8988T (cell line): ENCODE data around the gene IL17RD.

ENCODE experiments used
- DNase-seq: peaks from one replicate; pipeline ENCODE4 v3.0.0; 2011

The IL17RD gene

GRCh38 chr3:57064001-57064400 is 101.2 kb downstream of the IL17RD start:
- DNase-seq, result no peak

DNA sequence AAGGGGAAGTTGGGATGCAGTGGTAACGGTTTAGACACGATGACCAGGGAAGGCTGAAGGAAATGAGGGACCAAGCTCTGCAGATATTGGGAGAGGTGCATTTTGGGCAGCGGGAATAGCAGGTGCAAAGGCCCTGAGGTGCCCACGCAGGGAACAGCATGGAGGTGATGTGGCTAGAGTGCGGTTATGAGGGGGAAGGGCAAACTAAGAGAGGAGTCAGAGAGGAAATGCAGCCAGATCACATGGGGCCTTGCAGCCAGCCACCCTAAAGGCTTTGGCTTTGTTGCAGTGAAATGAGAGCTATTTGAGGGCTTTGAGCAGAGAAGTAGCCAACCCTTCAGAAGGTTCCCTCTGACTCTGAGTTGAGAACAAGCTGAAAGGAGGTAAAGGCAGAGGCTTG is 102.1 kb downstream of the IL17RD start:
- DNase-seq, result no peak

GRCh38 chr3:57062101-57062631 is 103.0 kb downstream of the IL17RD start:
- no peak for DNase-seq

- no peak for DNase-seq
Measured at GRCh38 chr3:57061556-57061955, 103.6 kb downstream of the IL17RD start.

GRCh38 chr3:57060089-57060821 is 104.9 kb downstream of the IL17RD start, which contains the start of gene SPATA12:
TSS of gene SPATA12 (plus strand) at chr3:57060664. CDS start at chr3:57073695, 13,031 bp downstream.
- DNase-seq, result peak; percentile 91

- DNase-seq, result no peak
Measured at GRCh38 chr3:57059411-57059810, 105.7 kb downstream of the IL17RD start.

- no peak for DNase-seq
Measured at GRCh38 chr3:57057351-57057750, 107.8 kb downstream of the IL17RD start.

GRCh38 chr3:57053122-57053521 is 112.0 kb downstream of the IL17RD start:
- no peak for DNase-seq

GRCh38 chr3:57052662-57053061 is 112.5 kb downstream of the IL17RD start:
- no peak for DNase-seq

DNA sequence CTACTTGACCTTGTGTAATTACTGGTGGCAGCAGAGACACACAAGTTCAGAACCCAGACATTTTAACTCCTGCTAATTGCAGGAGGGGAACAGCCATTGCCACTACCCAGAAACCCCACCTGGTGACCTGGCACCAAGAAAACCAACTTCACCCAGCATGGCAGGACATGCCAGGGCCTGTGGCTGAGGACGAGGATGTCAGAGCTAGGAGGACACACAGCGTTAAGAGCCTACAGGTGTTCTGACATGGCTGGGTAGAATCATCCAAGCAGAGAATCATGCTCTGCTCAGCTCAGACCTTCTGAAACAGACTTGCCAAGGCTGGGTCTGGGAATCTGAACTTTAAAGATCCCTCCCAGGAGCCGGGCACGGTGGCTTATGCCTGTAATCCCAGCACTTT is 116.4 kb downstream of the IL17RD start:
- DNase-seq, result no peak

DNA sequence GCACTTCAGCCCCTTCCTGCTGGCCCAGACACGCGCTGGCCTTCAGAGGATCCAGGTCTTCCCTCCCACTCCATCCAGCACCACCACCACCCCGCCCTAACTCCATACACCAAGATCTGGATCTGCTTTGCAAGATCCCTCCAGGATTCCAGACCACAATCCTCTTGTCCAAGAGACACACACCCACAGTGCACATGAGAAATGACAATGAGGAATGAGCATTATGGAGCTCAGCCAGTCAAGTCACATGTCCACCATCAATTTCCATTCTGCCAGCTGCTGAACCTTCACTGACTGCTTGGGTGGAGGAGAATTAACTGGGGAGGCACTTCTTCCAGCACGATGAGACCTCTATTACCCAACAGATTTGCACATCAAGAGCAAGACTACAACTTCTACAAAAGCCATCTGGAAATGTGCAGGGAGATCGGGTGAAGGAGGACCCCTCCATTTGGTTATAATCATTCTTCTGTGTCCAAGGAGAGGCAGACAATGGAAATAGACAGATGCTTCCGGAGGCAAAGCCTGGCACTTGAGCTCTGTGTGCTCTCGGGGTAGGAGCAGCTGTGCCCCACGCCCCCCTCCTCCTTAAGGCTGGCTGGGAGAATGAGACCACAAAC is 117.0 kb downstream of the IL17RD start:
- no peak for DNase-seq

DNA sequence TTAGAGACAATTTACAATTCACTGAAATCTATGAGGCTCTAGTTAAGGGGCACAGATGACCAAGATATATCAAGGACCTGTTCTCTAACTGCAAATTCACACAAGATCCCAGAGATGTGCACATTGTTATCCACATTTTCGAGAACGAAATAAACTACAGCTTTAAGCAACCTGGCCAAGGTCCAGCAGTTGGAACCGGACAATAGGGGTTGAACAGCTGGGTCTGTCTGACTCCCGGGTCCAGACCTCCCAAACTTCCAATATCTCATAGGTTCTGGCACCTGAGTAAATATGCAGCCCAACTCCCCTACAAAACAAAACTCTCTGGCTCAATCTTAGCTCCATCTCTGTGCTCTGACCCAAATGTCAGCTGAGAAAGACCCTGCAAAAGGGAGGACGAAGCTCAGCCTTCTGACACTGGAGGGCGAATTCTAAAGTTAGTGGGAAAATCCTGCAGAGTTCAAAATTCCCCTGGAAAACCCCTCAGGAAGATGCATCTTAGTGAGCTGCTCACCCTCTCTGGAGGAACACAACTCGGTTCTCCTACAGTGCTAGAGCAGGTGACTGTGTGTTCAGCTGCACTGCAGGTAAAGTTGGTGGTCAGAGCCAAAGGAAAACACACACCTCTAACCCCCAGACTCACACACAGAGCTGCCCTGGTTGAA is 118.9 kb downstream of the IL17RD start:
- no peak for DNase-seq

DNA sequence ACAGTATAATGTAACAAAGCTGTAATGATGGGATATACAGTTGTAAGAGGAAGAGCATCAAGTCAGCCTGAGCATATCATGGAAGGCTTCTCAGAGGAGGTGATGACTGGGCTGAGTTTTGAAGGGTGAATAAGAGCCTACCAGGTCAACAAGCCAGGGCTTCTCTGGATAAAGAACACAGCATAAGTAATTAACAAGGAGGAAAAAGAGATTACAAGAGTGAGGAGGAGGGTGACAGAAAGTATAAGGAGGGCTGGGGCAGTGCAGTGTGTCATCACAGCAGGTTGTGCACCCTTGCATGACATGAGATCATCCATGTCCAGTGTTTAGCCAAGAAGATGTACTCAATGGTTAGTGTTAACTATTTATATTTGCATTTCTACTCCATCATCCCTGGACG is 121.6 kb downstream of the IL17RD start:
- no peak for DNase-seq

DNA sequence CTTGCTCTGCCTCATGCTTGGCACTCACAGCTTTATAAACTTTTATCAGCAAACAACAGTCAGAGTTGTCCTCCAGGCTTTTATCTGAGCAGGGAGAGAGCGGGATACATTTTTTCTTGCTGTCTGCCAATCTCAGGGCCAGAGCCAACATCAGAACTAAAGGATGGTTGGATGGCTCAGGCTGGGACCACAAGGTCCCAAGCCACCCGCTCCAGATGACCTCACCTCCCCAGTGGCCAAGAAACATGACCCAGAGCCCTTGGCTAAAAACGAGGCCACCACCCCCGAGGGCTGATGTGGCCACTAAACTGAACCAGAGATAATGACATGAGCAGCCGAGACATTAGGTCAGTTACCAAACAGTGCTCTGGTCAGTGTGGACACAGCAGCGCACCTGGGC is 123.5 kb downstream of the IL17RD start:
- no peak for DNase-seq
